MM.1S (cell line): ENCODE results near the gene NUP50.

Experiments used
- DNase-seq: peaks from one replicate; pipeline ENCODE4 v3.0.0-alpha.2; 2015
- H2AFZ ChIP-seq: fragments of 300-600 bp; sonication (generic); 2 replicates; pipeline ENCODE4 v1.6.0; 2016; ENCODE audit warnings: antibody characterized with exemption, low read length
- H3F3A ChIP-seq: fragments of 300-600 bp; sonication (generic); 2 replicates; pipeline ENCODE4 v1.6.1; 2016; ENCODE audit warnings: mild to moderate bottlenecking, antibody characterized with exemption, low read length, moderate library complexity, mixed read lengths; ENCODE audit not compliant: insufficient read depth
- H3K27ac ChIP-seq: fragments of 300-600 bp; sonication (generic); 2 replicates; pipeline ENCODE4 v1.5.1; 2016; ENCODE audit warnings: mild to moderate bottlenecking, low read length
- H3K27me3 ChIP-seq: fragments of 300-600 bp; sonication (generic); replicated peaks from 2 replicates; pipeline ENCODE4 v1.6.0; 2016; ENCODE audit warnings: low read length; ENCODE audit not compliant: insufficient read depth
- H3K36me3 ChIP-seq: fragments of 300-600 bp; sonication (generic); replicated peaks from 2 replicates; pipeline ENCODE4 v1.6.1; 2016; ENCODE audit warnings: mild to moderate bottlenecking, low read length, mixed read lengths; ENCODE audit not compliant: insufficient read depth
- H3K4me1 ChIP-seq: fragments of 300-600 bp; sonication (generic); 2 replicates; pipeline ENCODE4 v1.6.1; 2016; ENCODE audit warnings: low read length, mixed read lengths
- H3K4me2 ChIP-seq: fragments of 300-600 bp; sonication (generic); 2 replicates; pipeline ENCODE4 v1.6.0; 2016; ENCODE audit warnings: low read depth, low read length
- H3K4me3 ChIP-seq: fragments of 300-600 bp; sonication (generic); 2 replicates; pipeline ENCODE4 v1.5.1; 2016; ENCODE audit warnings: low read length, mixed read lengths
- H3K79me2 ChIP-seq: fragments of 300-600 bp; sonication (generic); 2 replicates; pipeline ENCODE4 v1.6.1; 2016; ENCODE audit warnings: mixed run types, low read length, mixed read lengths
- H3K9ac ChIP-seq: fragments of 300-600 bp; sonication (generic); 2 replicates; pipeline ENCODE4 v1.6.1; 2016; ENCODE audit warnings: low read length, mixed read lengths
- H3K9me2 ChIP-seq: fragments of 300-600 bp; sonication (generic); replicated peaks from 2 replicates; pipeline ENCODE4 v1.6.1; 2016; ENCODE audit warnings: mild to moderate bottlenecking, low read length, mixed read lengths; ENCODE audit not compliant: insufficient read depth
- H3K9me3 ChIP-seq: fragments of 300-600 bp; sonication (generic); replicated peaks from 2 replicates; pipeline ENCODE4 v1.6.1; 2016; ENCODE audit warnings: mild to moderate bottlenecking, low read length, mixed read lengths; ENCODE audit not compliant: insufficient read depth
- H4K20me1 ChIP-seq: fragments of 300-600 bp; sonication (generic); 2 replicates; pipeline ENCODE4 v1.6.1; 2016; ENCODE audit warnings: mild to moderate bottlenecking, low read length, moderate library complexity, mixed read lengths; ENCODE audit not compliant: insufficient read depth
- CTCF ChIP-seq: fragments of 300-600 bp; sonication (generic); IDR thresholded peaks from 2 replicates; pipeline ENCODE4 v1.5.1; 2016; ENCODE audit warnings: antibody characterized with exemption, low read length, mixed read lengths
- EZH2 ChIP-seq: fragments of 300-600 bp; sonication (generic); optimal IDR thresholded peaks from 2 replicates; pipeline ENCODE3; 2017; ENCODE audit warnings: low read depth, mild to moderate bottlenecking, antibody characterized with exemption, low read length, mixed read lengths
- EZH2phosphoT487 ChIP-seq: fragments of 300-600 bp; sonication (generic); IDR thresholded peaks from 2 replicates; pipeline ENCODE4 v1.6.1; 2018; ENCODE audit warnings: antibody characterized with exemption, low read length

Gene NUP50

GRCh38 chr22:45223304-45224117 is 59.8 kb downstream of the NUP50 start:
- no peak for DNase-seq
- Histone ChIP-seq H3K9me2 (no peaks in the 10 kb centered on the region), H3K4me3 (no peak overlapping the region), H3K4me1 (no peaks in the 10 kb centered on the region), H3K79me2 (peaks cover 100% of the 10 kb centered on the region), H3K9me3 (no peaks in the 10 kb centered on the region), H3K4me2 (no peak overlapping the region), H3K27me3 (no peaks in the 10 kb centered on the region), H3K36me3 (no peaks in the 10 kb centered on the region), H3K9ac (no peak overlapping the region), H3F3A (no peaks in the 10 kb centered on the region), H4K20me1 (peaks cover 11% of the 10 kb centered on the region), H3K27ac (no peak overlapping the region), H2AFZ (no peak overlapping the region)
- no peak for TF ChIP-seq CTCF
- no peak for TF ChIP-seq EZH2
- no peak for TF ChIP-seq EZH2phosphoT487

DNA sequence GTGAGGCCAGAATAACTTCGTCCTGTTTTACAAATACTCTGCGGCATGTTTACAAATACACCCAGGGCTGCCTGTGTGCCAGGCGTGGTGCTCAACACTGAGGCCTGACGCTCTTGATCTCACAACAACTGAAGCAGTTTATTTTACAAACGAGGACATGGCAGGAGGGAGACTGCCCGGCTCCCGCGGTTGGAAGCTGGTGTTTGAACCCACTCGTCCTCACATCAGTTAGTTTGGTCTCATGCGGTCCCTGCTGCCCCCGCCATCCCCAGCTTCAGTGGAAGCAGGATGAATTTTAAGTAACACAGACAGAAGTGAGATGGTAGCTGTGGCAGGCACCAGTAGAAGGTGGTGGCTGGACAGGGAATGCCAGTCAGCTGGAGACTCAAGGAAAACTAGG is 60.6 kb downstream of the NUP50 start:
- no peak for DNase-seq

GRCh38 chr22:45224988-45225731 is 61.4 kb downstream of the NUP50 start:
- peaks cover 11% of the 10 kb centered on the region for H4K20me1 ChIP-seq

More for the DNA sequence above, 60.6 kb downstream of the NUP50 start:
- Histone ChIP-seq H3K4me2 (no peak overlapping the region), H2AFZ (no peak overlapping the region), H3K27me3 (no peaks in the 10 kb centered on the region), H3K4me3 (no peak overlapping the region), H3K27ac (no peak overlapping the region), H3K9me3 (no peaks in the 10 kb centered on the region), H3K4me1 (no peaks in the 10 kb centered on the region), H3K9ac (no peak overlapping the region), H3K36me3 (no peaks in the 10 kb centered on the region), H3F3A (no peaks in the 10 kb centered on the region), H4K20me1 (peaks cover 11% of the 10 kb centered on the region), H3K79me2 (peaks cover 93% of the 10 kb centered on the region), H3K9me2 (no peaks in the 10 kb centered on the region)
- TF ChIP-seq EZH2 (no peak), CTCF (no peak), EZH2phosphoT487 (no peak)

More at GRCh38 chr22:45224988-45225731, 61.4 kb downstream of the NUP50 start:
- Histone ChIP-seq H3K27ac (no peak overlapping the region), H3K4me2 (no peak overlapping the region), H3K27me3 (no peaks in the 10 kb centered on the region), H3K4me1 (no peaks in the 10 kb centered on the region), H3K9ac (no peak overlapping the region), H3K79me2 (peaks cover 93% of the 10 kb centered on the region), H3K36me3 (no peaks in the 10 kb centered on the region), H3F3A (no peaks in the 10 kb centered on the region), H3K4me3 (no peak overlapping the region), H2AFZ (no peak overlapping the region), H3K9me2 (no peaks in the 10 kb centered on the region), H3K9me3 (no peaks in the 10 kb centered on the region)
- no peak for DNase-seq
- TF ChIP-seq CTCF = no peak
